ENCODE measurements around the gene MRPL32.

The MRPL32 gene

GRCh38 chr7:42932811-42933591 is 825 bp downstream of the MRPL32 start:
- no peak for TF ChIP-seq CTCF (IDR thresholded peaks at IDR 0.05; ENCODE audit: low read depth, low read length)
- peak; percentile 37 to 77 for DNase-seq (ENCODE audit: low read depth in 2 of 2)
- H3K4me3 ChIP-seq (replicated peaks in 1 of 2; ENCODE audit: low read depth in 2 of 2, low read length in 2 of 2), result peak overlapping the region; percentile 92 to 96

GRCh38 chr7:42934291-42934690 is 2.1 kb downstream of the MRPL32 start:
- no peak for DNase-seq (ENCODE audit: low read depth in 2 of 2)
- no peak for TF ChIP-seq CTCF (IDR thresholded peaks at IDR 0.05; ENCODE audit: low read depth, low read length)
- H3K4me3 ChIP-seq (replicated peaks in 1 of 2; ENCODE audit: low read depth in 2 of 2, low read length in 2 of 2), result no peak overlapping the region

- no peak overlapping the region for H3K4me3 ChIP-seq (replicated peaks in 1 of 2; ENCODE audit: low read depth in 2 of 2, low read length in 2 of 2)
- DNase-seq (ENCODE audit: low read depth in 2 of 2), result no peak
- no peak for TF ChIP-seq CTCF (IDR thresholded peaks at IDR 0.05; ENCODE audit: low read depth, low read length)
These were observed 3.7 kb downstream of the MRPL32 start for GRCh38 chr7:42935861-42936260.

- no peak overlapping the region for H3K4me3 ChIP-seq (replicated peaks in 1 of 2; ENCODE audit: low read depth in 2 of 2, low read length in 2 of 2)
- no peak for DNase-seq (ENCODE audit: low read depth in 2 of 2)
- no peak for TF ChIP-seq CTCF (IDR thresholded peaks at IDR 0.05; ENCODE audit: low read depth, low read length)
These were observed 7.5 kb downstream of the MRPL32 start for GRCh38 chr7:42939457-42940240.

GRCh38 chr7:42940985-42941847 is 9.0 kb downstream of the MRPL32 start:
- TF ChIP-seq CTCF (IDR thresholded peaks at IDR 0.05; ENCODE audit: low read depth, low read length), result peak; percentile 91
- peak; percentile 81 to 85 for DNase-seq (ENCODE audit: low read depth in 2 of 2)

GRCh38 chr7:42945821-42946626 is 13.8 kb downstream of the MRPL32 start:
- no peak for TF ChIP-seq CTCF (IDR thresholded peaks at IDR 0.05; ENCODE audit: low read depth, low read length)
- no peak overlapping the region for H3K4me3 ChIP-seq (replicated peaks in 1 of 2; ENCODE audit: low read depth in 2 of 2, low read length in 2 of 2)
- no peak for DNase-seq (ENCODE audit: low read depth in 2 of 2)

More at GRCh38 chr7:42940985-42941847, 9.0 kb downstream of the MRPL32 start:
- H3K4me3 ChIP-seq (replicated peaks in 1 of 2; ENCODE audit: low read depth in 2 of 2, low read length in 2 of 2), result no peak overlapping the region

All from cardiac fibroblast (primary cell).